HG02623 (cell line): ENCODE results near the gene C1orf232.

Experiments
- ATAC-seq: cut with Tn5 transposase; IDR thresholded peaks from one replicate; pipeline ENCODE4 v1.9.1; 2021; ENCODE audit warnings: moderate library complexity; ENCODE audit not compliant: unreplicated experiment

The C1orf232 gene

GRCh38 chr1:26158271-26158907 is 10.4 kb downstream of the C1orf232 start:
- no peak for ATAC-seq

DNA sequence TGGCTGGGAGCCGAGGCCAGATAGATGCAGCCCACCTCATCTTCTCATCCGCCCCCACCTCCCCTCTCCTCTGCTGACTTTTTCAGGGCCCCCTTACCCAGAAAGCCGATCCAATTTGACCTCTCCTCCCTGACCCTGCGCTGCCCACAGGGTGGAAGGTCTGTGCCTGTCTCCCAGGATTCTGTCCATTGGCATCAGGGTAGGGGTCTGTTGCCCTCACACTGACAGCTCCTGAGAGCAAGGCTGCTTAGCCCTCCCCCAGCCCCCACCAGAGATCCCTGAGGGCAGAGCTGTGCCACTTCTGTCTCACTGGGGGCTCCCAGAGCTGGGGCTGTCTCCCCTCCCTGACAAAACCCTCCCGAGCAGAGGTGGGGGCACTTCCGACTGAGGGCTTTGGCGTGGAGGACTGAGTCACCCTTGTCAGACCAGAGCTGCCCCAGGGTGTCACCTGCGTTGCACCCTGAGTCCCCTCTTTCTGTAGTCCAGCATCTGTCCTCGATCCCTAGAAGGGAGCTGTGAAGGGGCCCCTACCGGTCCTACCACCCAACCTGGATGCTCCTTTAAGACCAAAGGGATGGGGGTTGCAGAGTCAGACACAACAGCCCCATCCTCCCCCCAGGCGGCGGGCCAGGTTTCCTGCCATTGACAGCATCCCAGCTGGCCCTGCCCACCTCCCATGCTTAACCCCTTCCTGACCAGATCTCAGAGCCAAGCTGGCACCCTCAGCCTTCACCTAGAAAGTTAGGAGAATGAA is 12.3 kb downstream of the C1orf232 start:
- ATAC-seq: no peak

GRCh38 chr1:26155370-26156284 is 13.1 kb downstream of the C1orf232 start:
- no peak for ATAC-seq

DNA sequence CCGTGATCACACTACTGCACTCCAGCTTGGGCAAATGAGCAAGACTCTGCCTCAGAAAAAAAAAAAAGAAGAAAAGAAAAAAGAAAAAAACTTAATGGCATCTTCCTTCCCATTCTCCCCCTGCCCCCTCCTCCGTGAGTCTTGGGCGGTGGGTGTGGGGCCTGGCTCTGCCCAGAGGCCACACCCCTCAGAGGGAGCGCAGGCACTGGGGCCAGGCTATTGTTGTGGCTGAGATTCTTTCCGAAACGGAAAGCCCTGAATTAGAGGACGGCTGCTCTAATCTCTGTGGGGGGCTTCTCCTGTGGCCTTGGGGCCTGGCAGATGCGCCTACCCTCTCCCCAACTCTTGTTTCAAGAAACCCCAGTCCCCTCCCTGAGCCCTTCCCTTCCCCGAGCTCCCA is 14.0 kb downstream of the C1orf232 start:
- ATAC-seq: no peak

DNA sequence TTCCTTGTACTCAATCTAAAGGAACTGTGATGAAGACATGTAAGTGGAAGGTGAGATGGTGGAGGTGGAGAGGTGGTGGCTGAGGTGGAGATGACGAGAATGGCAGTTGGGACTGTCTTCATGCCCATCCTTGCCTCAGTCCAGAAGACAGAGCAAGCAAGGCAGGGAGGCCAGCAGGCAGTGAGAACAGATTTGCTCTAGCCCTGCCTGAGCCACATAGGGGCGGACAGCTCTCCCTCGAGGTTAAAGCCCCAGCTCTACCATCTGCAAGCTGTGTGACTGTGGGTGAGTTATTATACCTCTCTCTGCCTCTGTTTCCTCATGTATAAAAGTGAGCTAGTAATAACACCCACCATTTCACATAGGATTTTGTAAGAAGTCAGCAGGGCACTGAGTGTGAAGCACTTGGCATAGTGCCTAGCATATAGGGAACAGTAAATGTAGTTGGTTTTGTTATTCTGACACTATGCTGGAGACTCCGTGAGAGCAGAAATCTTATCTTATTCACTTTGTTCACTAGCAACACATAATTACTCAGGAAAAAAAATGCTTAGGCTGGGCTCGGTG is 14.7 kb downstream of the C1orf232 start:
- no peak for ATAC-seq

DNA sequence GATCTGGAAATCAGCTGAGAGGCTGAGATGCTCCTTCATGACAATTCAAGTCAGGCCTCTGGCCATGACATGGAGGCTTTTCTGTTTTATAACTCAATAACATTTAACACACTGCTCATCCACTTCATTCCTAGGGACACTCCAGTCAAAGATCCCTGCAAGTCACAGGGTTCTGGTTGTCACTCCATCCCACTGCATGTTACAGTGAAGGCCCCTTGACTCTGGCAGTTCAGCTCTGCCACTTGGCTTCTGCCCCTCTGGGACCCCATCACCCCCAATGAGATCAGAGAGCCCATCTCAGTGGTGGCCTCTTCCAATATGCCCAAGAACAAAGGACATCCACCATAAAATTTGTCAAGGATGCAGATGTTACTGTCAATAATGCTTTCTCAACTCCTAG is 19.9 kb downstream of the C1orf232 start:
- no peak for ATAC-seq

GRCh38 chr1:26145960-26146294 is 22.8 kb downstream of the C1orf232 start:
- ATAC-seq: no peak

DNA sequence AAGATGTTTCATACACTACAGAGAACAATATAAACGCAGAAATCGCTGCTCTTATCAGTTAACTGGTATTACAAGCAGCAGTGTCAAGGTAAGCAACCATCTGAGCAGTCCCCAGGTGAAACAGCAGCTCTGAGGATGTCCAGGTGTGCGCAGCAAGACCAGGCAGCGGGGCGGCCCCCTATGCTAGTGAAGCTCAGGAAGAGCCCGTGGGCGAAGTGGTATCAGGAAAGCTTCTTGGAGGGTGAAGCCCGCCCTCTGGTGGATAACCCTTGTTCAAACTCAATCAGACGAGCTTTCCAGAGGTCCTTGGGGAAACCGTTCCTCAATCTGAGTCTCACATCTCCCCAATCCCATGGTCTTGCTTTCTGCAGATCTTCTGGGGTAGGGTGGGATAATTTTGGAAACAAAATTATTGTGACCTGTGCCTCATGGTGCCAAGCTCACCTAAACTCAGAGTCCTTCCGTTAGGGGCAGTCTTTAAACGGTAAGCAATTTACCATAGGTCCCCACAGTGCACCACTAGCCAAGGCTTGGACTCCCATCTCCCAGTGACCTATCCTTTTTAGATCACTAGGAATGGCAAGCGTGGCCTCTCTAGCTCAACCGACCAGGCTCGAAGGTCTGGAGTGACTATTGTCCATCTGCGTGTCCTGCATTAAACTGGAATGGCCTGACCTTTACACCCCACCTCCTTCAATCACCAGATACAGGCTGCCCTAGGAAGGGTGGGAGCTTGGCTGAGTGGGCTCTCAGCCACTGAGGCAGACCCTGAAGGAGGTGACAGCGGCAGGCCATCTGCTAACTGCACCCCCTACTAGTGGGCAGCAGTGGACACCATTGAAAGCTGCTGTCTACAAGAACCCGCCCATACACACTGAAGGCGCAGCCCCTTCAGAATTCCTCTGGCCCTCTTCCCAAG is 23.5 kb downstream of the C1orf232 start:
- no peak for ATAC-seq

DNA sequence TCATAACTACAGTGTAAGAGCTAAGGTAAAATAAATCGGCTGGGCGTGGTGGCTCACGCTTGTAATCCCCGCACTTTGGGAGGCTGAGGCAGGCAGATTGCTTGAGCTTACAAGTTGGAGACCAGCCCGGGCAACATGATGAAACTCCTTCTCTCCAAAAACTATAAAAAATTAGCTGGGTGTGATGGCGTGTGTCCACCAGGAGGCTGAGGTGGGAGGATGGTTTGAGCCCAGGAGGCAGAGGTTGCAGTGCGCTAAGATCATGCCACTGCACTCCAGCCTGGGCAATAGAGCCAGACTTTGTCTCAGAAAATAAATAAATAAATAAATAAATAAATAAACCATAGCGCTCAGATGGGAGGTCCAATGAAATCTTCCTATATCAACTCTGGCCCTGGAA is 26.6 kb downstream of the C1orf232 start:
- no peak for ATAC-seq

GRCh38 chr1:26138974-26139558 is 29.7 kb downstream of the C1orf232 start:
- ATAC-seq: no peak

GRCh38 chr1:26134466-26134865 is 34.3 kb downstream of the C1orf232 start:
- ATAC-seq: no peak

- ATAC-seq: no peak
Measured at GRCh38 chr1:26132834-26133167, 36.0 kb downstream of the C1orf232 start.

DNA sequence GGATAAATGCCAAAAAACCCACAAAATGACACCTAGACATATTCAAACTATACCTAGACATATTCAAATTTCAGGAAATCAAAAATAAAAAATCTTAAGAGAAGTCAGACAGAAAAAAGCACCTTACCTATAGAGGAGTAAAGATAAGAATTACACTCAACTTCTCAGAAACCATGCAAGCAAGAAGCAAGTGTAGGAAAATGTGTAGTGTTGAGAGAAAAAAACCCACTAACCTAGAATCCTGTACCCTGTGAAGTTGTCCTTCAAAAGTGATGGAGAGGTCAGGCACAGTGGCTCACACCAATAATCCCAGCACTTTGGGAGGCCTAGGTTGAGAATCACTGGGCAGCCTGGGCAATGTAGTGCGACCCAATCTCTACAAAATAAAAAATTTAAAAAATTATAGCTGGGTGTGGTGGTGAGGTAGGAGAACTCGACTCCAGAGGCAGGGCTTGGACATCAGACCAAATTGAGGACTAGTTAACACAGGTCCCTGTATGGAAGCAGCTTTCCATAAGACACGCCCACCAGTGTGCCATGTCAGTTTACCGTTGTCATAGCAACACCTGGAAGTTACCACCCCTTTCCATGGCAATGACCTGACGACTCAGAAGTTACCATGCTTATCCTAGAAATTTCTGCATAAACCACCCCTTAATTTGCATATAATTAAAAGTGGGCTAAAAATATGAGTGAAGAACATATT is 36.5 kb downstream of the C1orf232 start:
- ATAC-seq: no peak

GRCh38 chr1:26130695-26131094 is 38.1 kb downstream of the C1orf232 start:
- ATAC-seq: no peak

- ATAC-seq: no peak
Measured at GRCh38 chr1:26129778-26130177, 39.0 kb downstream of the C1orf232 start.

DNA sequence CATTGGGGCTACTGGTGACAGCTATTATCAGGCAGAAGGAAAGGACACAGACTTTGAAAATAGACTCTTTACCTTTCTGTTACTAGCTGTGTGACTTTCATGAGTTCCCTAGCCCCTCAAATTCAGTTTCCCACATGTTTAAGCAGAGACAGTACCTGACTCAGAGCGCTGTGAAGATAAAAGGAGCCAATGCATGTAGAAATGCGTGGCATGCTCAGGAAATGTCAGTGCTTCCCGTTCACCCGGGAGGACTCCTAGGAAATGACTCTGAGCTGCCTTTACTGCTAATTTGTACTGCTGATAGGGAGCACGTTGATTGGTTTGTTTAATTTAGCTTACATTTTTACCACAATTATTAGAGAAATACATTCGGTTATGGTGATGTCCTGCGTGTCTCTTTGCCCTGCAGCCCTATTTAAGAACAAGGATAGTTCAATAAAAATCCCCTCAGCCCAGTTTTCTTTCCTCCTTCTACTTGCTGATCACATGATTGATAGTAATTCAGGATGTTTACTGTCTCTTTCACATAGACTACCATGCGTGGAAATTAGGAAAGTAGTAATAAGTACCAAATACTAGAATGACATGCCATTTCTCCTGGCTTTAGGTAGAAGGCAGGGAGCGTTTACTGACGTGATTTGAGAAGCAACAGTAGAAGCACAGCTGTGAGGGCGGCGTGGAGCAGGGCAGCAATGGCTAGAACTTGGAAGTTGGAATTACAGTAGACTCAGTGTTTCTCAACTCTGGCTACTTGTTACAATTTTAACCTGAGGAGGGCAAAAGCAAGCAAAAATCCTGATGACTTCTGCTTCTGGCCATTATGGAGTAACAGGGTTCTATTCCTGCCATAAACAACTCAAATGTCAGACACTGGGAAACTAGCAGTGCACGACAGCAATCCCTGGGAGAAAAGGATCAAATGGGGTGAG is 41.3 kb downstream of the C1orf232 start:
- no peak for ATAC-seq

DNA sequence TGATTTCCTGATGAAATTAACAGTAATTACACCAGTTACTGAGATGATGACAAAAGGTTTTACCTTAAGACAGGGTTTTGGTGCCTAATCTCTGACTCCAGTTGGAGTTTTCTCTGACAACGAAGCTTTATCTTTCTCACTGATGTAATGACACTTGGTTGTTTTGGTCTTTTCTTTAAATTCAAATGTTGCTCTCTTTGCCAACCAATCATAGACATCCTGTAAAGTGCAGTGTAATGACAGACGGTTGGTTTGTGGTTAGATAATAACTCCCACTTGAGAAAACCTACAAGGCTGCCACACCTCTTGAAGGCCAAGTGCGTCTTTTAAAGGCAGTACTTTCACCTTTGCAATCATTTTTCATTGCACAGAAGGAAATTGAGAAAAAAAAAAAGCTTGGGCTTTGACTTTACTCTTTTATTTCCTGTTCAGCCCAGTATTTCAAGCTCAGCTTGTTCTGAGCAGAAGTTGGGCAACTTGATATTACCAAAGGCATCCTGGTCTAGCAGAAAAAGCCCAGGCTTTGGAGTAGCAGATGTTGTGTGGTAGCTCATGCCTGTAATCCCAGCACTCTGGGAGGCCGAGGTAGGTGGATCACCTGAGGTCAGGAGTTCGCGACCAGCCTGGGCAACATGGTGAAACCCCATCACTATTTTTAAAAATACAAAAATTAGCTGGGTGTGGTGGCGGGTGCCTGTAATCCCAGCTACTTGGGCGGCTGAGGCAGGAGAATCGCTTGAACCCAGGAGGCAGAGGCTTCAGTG is 42.3 kb downstream of the C1orf232 start:
- ATAC-seq: peak; percentile 67

- no peak for ATAC-seq
Measured at GRCh38 chr1:26125946-26126320, 42.8 kb downstream of the C1orf232 start.
